Activated T-cell treated with anti-CD3 and anti-CD28 coated beads for 48 hours (primary cell): ENCODE results near the gene XPR1.
"Not testable (repeated sequence)": the region's sequence is repeated elsewhere in the genome, so short reads cannot be mapped to it uniquely, and the experiment has no call there.

Experiments used
- DNase-seq: peaks from one replicate; pipeline ENCODE4 v3.0.0-alpha.2; 2020; ENCODE audit warnings: low read depth

Gene XPR1

DNA sequence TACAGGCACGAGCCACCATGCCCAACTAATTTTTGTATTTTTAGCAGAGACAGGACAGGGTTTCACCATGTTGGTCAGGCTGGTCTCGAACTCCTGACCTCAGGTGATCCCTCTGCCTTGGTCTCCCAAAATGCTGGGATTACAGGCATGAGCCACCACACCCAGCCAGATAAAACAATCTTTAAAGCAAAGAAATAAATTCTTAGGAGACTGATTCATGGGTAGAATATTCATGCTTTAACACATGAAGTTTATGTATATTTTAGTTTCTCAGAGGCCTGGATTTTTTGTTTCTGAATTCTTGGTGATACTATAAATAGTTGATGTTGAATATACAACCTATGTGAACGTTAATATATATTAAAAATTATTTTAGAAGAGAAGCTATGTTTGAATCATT is 153.5 kb downstream of the XPR1 start:
- no peak for DNase-seq

DNA sequence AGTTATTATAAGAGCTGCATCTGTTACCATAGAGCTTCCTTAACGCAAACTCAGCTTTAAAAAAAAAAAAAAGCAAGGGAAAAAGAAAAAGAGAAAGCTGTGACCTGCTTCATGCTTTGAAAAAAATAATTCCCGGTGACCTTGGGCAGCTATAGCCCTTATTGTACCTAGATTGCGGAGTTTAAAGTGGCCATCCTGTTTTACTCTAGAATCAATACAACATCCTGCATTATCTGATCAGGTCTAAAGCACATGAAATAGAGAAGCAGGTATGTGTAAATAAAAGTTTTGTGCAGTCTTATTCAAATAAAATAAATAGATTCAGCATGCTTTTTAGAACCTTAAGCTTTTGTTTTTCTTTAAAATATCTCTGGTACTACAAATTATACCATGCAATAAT is 154.1 kb downstream of the XPR1 start:
- DNase-seq = no peak

DNA sequence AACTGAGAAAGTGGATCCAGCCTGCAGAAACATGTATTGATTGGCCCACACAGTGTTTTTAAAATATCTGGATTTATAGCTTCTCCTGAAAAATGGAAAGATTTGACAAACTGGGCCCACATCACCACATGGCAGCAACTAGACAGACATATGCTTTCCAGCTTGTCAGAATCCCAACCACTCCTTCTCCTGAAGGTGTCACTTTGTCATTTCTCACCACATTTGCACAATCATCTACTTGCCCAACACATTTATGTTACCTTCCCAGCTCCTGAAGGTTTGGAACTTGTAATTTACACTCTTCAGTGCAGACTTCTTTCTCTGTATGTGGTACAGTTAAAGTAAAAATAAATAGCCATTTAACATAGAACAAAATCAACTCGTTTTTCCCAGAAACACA is 154.8 kb downstream of the XPR1 start:
- no peak for DNase-seq

DNA sequence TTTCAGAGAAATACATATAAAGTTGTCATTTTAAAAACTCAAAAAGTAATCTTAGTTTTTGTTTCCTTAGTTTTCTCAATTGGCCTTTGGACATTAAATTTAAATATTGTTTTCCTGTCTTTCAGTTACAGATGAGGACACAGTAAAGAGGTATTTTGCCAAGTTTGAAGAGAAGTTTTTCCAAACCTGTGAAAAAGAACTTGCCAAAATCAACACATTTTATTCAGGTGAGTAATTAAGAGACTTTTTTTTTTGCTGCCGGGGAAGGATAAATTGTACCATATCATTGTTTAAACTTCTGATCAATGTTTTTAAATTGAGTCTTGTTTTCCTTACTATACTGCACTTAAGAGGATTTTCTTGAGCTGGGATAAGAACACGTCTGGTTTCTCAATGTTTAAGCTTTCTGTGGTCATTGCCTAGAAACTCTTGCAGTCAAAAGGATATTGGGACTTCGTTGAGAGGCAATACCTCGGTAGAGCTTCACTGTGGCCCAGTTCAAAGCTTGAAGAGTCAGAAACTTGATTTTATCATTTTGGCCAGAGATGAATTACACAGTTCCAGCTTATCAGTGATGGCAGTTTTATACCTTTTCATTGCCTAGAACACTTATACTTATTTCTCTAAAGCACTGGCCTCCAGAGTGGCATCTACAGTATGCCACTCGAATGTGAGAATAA is 155.9 kb downstream of the XPR1 start:
- no peak for DNase-seq

DNA sequence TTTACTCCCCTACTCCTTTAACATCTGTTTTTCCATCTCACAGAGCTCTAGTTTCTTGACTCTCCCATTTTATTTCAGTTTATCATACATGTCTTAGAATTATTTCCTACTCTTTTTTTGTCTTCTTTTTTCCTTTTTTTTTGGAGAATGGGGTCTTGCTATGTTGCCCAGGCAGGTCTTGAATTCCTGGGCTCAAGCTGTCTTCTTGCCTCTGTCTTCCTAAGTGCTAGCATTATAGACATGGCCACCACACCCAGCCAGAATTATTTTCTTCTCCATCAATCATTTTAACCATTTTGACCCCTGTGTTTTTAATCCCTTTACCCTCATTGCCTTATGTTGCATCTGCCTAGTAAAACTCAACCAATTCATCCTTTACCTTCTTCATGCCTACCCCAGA is 157.6 kb downstream of the XPR1 start:
- no peak for DNase-seq

DNA sequence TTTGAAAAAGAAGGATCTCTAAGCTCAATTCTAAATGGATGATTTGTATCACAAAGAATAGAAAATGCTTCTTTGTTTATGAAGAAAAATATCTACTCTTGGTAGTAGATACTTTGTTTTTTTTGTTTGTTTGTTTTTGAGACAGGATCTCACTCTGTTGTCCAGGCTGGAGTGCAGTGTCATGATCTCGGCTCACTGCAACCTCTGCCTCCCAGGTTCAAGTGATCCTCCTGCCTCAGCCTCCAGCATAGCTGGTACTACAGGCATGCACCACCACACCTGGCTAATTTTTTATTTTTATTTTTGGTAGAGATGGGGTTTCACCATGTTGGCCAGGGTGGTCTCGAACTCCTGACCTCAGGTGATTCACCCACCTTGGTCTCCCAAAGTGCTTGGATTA is 159.3 kb downstream of the XPR1 start:
- not testable (repeated sequence) for DNase-seq

DNA sequence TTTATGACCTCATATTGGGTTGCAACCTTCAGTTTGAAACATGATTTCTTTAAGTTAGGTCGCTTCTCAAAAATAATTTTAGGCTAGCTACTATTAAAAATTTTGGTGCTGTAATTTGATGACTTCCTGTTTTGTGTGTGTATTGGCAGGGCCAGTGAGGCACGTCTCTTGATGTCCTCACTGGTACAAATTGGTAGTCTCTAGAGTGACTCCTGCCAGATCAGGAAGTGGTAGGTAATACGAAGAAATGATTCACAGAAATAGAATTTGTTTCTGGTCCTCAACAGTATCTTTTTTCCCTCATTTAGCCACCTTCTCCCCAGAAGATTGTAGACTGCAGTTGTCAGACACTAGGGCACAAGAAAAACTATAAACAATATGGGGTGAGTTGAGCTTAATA is 160.0 kb downstream of the XPR1 start:
- DNase-seq = no peak

DNA sequence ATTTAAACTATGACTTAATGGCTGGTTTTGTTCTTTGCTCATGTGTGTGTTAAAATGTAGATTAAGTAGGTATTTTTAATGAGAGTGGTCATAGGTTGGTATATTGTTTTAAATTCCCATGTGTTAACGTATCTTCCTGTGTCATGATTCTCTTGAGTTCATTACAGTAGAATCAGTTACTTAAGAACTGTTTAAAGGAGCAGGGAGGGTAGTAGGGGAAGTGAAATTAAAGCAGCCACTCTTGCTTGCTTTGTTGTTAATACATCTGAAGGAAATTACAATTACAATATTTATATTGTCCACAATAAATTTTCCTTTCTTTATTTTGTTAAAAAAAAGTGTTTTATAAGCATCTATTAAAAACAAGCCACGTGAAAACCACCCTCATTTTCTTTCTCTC is 161.6 kb downstream of the XPR1 start:
- no peak for DNase-seq

DNA sequence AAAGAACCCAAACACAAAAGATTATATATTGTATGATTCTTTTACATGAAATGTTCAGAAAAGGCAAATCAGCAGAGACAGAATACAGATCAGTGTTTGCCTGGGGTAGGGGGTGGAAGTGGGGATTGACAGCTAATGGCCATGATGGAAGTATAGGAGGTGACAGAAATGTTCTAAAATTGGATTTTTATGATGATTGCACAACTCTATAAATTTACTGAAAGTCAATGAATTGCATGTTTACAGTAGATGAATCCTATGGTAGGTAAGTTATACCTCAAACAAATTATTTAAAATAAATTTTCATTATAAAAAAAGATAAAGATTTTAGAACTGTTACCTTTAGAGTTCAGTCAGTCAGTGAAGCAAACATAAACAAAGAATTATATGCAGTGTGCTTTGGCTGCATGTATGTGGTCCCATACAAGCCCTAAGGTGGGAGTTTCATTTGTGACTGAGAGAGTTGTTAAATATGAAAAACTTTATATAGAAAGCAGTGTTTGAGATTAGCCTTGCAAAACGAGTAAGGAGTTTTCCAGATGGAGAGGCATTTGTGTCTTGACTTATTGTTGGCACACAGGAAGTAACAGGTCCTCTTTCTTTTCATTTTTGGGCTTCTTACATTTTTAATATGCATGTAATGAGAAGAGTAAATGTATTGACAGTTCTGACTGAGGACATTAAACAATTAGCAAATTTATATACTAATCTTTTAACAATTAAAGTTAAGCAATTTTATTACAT is 165.2 kb downstream of the XPR1 start:
- DNase-seq = no peak

DNA sequence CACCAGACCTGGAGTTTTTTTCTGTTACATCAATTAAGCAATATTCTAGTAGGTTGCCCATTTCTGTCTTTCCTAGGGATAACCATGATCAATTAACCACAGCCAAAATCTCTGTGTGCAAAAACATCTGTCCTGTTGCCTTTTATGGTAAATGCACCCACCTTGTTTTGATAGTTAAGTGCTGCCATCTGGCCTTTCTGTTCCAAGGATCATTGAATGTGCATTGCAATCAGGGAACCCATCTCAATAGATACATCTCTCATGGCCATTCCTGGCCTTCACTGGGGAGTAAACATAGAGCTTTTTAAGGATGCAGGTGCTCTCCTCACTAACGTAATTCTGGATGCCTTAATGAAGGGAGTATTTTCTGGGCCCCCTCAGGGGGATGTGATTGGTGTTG is 169.1 kb downstream of the XPR1 start:
- DNase-seq = no peak

DNA sequence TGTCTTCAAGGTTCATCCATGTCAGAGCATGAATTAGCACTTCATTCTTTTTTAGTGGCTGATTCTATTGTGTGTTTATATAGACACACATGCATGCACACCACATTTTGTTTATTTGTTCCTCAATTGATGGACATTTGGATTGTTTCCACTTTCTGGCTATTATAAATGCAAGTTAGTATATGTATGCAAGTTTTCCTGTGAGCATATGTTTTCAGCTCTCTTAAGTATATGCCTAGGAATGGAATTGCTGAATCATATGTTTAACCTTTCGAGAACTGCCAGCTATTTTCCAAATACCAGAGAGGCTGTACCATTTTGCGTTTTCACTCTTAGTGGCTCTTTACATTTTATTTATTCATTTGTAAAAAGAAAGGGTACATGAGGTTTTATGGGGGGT is 171.0 kb downstream of the XPR1 start:
- DNase-seq = no peak

DNA sequence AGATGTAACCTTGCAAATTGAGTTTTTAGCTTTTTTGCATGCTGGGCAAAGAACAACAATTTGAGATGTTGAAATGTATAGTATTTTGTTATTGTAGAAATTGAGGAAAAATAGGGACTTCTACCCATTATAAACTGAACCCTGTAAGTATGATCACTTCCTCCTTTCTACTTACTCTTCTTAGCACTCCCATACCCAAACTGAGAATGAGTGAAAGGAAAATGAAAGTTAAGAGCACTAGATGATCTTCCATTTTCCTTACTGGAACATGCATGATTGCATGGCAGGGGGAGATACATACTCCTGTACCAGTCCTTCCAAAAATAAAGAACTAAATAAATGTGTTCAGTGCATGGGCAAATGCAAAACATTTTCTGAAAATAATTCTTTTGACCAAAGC is 173.5 kb downstream of the XPR1 start:
- DNase-seq = no peak

DNA sequence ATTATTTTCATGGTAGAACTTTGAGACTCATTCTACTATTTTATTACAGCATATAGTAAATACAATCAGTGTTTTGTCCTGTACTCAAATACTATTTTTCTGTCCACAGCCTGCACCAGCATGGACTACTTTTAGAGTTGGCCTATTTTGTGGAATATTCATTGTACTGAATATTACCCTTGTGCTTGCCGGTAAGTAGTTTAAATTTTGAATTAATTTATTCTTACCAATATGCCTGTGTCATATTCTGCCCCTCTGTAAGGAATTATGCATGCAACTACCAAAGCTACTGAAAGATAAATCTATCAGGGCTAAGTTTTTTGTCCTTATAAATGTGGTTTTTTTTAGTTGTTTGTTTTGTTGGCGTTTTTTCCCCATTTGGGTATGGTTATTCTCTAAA is 179.5 kb downstream of the XPR1 start:
- no peak for DNase-seq

DNA sequence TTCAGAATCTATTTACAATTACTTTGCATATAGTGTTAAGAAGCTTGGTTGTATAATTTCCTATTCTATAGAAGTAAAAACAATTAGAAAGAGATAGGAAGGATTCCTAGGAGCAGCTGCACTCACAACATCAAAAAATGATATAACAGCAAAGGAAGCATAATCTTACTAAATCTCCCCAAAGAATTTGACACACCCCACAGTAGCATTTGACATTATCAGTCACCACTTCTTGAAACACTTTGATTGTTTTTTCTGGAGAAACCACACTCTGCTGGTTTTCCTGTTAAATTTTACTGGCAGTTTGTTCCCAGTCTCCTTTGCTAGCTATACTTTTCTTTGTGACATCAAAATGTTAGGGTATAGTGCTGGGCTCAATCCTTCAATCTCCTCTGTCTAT is 180.1 kb downstream of the XPR1 start:
- no peak for DNase-seq

DNA sequence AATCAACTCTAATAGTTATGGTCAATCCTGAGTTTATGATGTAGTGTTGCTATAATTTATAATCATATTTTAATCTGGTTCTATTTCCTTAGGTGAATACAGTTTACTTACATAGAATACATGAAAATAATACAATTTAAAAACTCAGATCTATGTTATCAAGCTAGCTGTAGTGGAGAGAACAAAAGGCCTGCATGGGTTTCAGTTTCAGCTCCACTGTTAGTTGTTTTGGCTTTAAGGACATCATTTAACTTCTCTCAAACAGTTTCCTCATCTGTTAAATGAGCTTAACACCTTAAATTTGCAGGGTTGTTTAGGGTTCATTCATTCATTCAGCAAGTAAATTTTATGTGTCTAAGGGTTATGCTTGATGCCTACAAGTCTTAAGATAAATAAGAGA is 182.4 kb downstream of the XPR1 start:
- DNase-seq = no peak

DNA sequence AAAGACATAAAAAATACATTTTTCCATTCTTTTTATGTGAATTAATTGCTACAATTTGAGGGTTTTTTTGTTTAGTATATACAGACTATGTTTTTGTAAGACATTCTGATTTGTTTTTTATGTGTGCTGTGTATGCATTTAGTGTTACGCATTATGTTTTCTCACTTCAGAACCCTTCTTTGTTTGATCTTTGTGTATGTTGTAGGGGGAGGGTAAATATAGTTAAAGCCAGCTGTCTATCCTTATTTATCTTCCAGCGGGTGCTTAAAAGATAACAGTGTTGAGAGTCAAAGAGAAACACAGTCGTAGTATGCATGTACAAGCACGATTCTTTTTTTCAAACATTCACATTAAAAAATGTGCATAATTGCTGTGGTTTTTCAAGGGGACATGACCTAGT is 183.4 kb downstream of the XPR1 start:
- DNase-seq = no peak

DNA sequence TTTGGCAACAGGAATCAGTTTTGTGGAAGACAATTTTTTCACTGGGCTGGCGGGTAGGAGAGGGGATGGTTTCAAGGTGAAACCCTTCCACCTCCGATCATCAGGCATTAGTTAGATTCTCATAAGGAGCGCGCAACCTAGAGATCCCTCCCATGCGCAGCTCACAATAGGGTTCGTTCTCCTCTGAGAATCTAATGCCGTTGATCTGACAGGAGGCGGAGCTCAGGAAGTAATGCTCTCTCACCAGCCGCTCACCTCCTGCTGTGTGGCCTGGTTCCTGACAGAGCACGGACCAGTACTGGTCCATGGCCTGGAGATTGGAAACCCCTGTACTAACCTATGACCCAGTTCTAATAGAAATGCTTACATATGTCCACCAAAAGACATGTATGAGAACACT is 184.3 kb downstream of the XPR1 start:
- DNase-seq = no peak

DNA sequence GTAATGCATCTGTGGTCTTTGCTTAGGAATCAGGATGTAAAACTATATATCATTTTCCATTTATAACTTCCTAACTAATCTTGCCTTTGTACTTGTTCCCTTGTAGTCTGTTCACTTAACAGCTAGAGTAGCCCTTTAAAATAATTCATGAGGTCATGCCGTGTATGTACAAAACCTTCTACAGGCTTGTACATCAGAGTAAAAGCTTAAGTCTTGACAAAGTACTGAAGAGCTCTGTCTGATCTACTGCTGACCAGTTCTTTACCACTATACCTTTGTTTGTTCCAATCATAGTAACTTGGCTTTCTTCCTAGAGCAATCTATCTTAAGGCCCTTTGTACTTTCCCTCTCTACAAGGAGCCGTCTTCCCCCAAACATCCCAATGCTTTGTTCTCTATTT is 190.1 kb downstream of the XPR1 start:
- no peak for DNase-seq

DNA sequence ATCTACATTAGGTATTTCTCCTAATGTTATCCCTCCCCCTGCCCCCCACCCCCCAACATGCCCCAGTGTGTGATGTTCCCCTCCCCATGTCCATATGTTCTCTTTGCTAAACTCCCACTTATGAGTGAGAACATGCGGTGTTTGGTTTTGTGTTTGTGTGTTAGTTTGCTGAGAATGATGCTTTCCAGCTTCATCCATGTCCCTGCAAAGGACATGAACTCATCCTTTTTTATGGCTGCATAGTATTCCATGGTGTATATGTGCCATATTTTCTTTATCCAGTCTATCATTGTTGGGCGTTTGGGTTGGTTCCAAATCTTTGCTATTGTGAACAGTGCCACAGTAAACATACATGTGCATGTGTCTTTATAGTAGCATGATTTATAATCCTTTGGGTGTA is 199.7 kb downstream of the XPR1 start:
- DNase-seq = not testable (repeated sequence)

DNA sequence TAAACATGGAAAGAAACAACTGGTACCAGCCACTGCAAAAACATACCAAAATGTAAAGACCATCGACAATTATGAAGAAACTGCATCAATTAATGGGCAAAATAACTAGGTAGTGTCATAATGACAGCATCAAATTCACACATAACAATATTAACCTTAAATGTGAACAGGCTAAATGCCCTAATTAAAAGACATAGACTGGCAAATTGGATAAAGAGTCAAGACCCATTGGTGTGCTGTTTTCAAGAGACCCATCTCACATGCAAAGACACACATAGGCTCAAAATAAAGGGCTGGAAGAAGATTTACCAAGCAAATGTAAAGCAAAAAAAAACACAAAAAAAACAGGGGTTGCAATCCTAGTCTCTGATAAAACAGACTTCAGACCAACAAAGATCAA is 201.4 kb downstream of the XPR1 start:
- DNase-seq = not testable (repeated sequence)

DNA sequence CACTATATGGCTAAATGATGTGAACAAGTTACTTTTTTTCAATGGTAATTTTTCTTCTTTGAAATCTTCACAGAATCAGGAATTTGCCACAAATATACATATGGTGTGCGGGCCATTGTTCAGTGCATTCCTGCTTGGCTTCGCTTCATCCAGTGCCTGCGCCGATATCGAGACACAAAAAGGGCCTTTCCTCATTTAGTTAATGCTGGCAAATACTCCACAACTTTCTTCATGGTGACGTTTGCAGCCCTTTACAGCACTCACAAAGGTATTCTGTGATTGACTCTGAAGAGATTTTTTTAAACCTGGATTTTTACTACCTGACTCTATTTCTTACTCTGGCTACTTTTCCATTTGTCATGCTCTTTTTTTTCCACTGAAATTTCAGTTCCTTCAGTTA is 204.6 kb downstream of the XPR1 start:
- DNase-seq = no peak

DNA sequence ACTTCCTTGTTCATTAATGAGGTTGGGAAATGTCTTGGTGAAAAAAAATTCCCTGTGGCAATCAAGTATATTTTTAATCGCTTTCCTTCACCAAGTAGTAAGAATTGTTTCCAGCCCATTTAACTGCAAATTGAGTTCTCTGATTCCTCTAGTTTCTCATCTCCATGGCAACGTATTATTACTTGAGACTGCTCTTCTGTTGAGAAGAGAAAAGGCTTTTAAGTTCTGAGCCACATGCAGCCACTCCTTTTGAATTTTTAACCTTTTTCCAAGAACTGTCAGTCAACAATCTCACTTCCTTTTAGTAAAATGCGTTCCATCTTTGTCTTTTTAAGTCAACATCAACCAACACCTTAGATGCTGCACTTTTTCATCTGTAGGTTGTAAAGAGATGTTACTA is 205.2 kb downstream of the XPR1 start:
- DNase-seq = no peak

DNA sequence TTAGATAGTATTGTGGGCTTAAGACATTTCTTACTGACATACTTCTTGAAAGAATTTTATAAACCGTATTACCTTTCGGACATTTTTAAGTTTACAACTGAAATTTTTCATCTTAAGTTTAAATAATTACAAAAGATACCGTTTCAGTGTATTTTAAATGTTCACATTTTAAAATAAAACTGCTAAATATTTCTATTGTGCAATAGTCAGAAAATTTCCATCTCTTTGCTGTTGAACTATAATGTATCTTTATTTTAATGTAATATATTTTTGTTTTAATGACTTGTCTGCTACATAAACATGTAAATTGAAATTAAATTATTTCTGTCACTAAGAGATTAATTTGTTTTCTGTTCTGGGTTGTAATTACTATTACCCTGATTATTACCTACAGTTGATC is 206.7 kb downstream of the XPR1 start:
- DNase-seq = no peak

DNA sequence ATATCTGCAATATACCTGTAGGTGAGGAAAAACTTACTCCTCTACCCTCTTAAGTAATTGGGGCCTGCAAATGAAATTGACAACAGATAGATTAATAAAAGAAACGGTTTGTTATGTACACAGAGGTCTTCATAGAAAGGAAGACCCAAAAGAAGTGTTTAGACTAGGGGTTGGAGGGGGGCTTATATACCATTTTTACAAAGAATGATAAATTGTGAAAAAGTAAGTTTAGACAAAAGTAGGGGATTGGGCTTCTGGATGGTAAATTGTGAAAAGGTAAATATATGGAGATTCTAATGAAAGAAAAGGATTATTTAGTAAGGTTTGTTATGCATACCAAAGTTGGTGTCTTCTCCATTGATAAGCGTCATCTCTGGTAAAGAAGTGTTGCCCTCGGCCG is 207.7 kb downstream of the XPR1 start:
- no peak for DNase-seq
